HG03066 (cell line): ENCODE measurements around the gene NMNAT1.
A peak's percentile ranks its signal among the peaks of the same experiment; 100 is the strongest.
"Not testable (repeated sequence)": the region's sequence is repeated elsewhere in the genome, so short reads cannot be mapped to it uniquely, and the experiment has no call there.

ENCODE experiments used
- ATAC-seq: cut with Tn5 transposase; IDR thresholded peaks from one replicate; pipeline ENCODE4 v1.9.1; 2021; ENCODE audit warnings: low read depth; ENCODE audit not compliant: unreplicated experiment

Gene NMNAT1

GRCh38 chr1:9942939-9943788 lies at the start of gene NMNAT1, which contains the start of gene LZIC:
Gene NMNAT1 (plus strand): TSS chr1:9943475. CDS start chr1:9972074, 28,599 bp downstream.
Gene LZIC (minus strand): TSS chr1:9943391. CDS start chr1:9936619, 6,772 bp downstream.
- peak; percentile 92 for ATAC-seq

GRCh38 chr1:9894115-9894514 lies 49.2 kb upstream of the NMNAT1 start:
- no peak for ATAC-seq

- no peak for ATAC-seq
Measured at GRCh38 chr1:9900142-9901043, 42.9 kb upstream of the NMNAT1 start.

GRCh38 chr1:9901148-9902059 lies 41.9 kb upstream of the NMNAT1 start:
- ATAC-seq, result no peak

- no peak for ATAC-seq
Measured at GRCh38 chr1:9902060-9902452, 41.2 kb upstream of the NMNAT1 start.

GRCh38 chr1:9903801-9904527 lies 39.3 kb upstream of the NMNAT1 start:
- no peak for ATAC-seq

GRCh38 chr1:9904596-9904995 lies 38.7 kb upstream of the NMNAT1 start:
- no peak for ATAC-seq

GRCh38 chr1:9905010-9905409 lies 38.3 kb upstream of the NMNAT1 start:
- no peak for ATAC-seq

GRCh38 chr1:9906466-9906865 lies 36.8 kb upstream of the NMNAT1 start:
- ATAC-seq, result no peak

GRCh38 chr1:9907441-9907840 lies 35.8 kb upstream of the NMNAT1 start:
- no peak for ATAC-seq

- ATAC-seq, result no peak
Measured at GRCh38 chr1:9908871-9909233, 34.4 kb upstream of the NMNAT1 start.

- ATAC-seq, result peak; percentile 1
Measured at GRCh38 chr1:9909234-9910046, 33.8 kb upstream of the NMNAT1 start.

GRCh38 chr1:9910076-9910422 lies 33.2 kb upstream of the NMNAT1 start, which contains the start of gene CTNNBIP1:
Gene CTNNBIP1 (minus strand): TSS chr1:9910269. CDS start chr1:9872064, 38,205 bp downstream.
- ATAC-seq, result peak; percentile 57

GRCh38 chr1:9910423-9911178 lies 32.7 kb upstream of the NMNAT1 start:
- peak; percentile 92 for ATAC-seq

GRCh38 chr1:9912264-9912936 lies 30.9 kb upstream of the NMNAT1 start:
- no peak for ATAC-seq

- ATAC-seq, result no peak
Measured at GRCh38 chr1:9914610-9914937, 28.7 kb upstream of the NMNAT1 start.

- no peak for ATAC-seq
Measured at GRCh38 chr1:9916452-9916851, 26.8 kb upstream of the NMNAT1 start.

- ATAC-seq, result not testable (repeated sequence)
Measured at GRCh38 chr1:9917495-9917894, 25.8 kb upstream of the NMNAT1 start.
